ENCODE results near the gene SH3RF3. TPM values are rescaled to one million over a fixed set of nuclear protein-coding genes. Genes with fewer than 3 reads are reported as not detected.

Gene SH3RF3
- total RNA-seq, 1 donor from 2014 or later: 59.5 TPM

GRCh38 chr2:109417701-109418335 lies 288.8 kb downstream of the SH3RF3 start:
- Mint-ChIP-seq H3K36me3 (ENCODE audit: low read depth) (peaks cover 32% of the 10 kb centered on the region), H3K4me3 (ENCODE audit: unreplicated experiment) (no peak overlapping the region), H3K27ac (ENCODE audit: unreplicated experiment) (no peak overlapping the region), H3K4me1 (ENCODE audit: low read depth) (peaks cover 40% of the 10 kb centered on the region), H3K9me3 (ENCODE audit: low read depth) (no peaks in the 10 kb centered on the region), H3K27me3 (ENCODE audit: low read depth) (no peaks in the 10 kb centered on the region)
- DNase-seq (ENCODE audit: low spot score): peak; percentile 59
- no peak for TF ChIP-seq CTCF (IDR thresholded peaks at IDR 0.05)

GRCh38 chr2:109418716-109419115 lies 289.7 kb downstream of the SH3RF3 start:
- no peak overlapping the region for H3K4me3 Mint-ChIP-seq (ENCODE audit: unreplicated experiment)
- no peak for TF ChIP-seq CTCF (IDR thresholded peaks at IDR 0.05)
- H3K9me3 Mint-ChIP-seq (ENCODE audit: low read depth): no peaks in the 10 kb centered on the region
- DNase-seq (ENCODE audit: low spot score): peak; percentile 58
- peaks cover 39% of the 10 kb centered on the region for H3K36me3 Mint-ChIP-seq (ENCODE audit: low read depth)
- H3K27ac Mint-ChIP-seq (ENCODE audit: unreplicated experiment): no peak overlapping the region
- H3K27me3 Mint-ChIP-seq (ENCODE audit: low read depth): no peaks in the 10 kb centered on the region
- peaks cover 35% of the 10 kb centered on the region for H3K4me1 Mint-ChIP-seq (ENCODE audit: low read depth)

GRCh38 chr2:109419171-109419756 lies 290.3 kb downstream of the SH3RF3 start:
- H3K4me1 Mint-ChIP-seq (ENCODE audit: low read depth): peaks cover 35% of the 10 kb centered on the region
- peak overlapping the region; percentile 70 for H3K27ac Mint-ChIP-seq (ENCODE audit: unreplicated experiment)
- H3K27me3 Mint-ChIP-seq (ENCODE audit: low read depth): no peaks in the 10 kb centered on the region
- H3K9me3 Mint-ChIP-seq (ENCODE audit: low read depth): no peaks in the 10 kb centered on the region
- DNase-seq (ENCODE audit: low spot score): peak; percentile 68
- TF ChIP-seq CTCF (IDR thresholded peaks at IDR 0.05): no peak
- H3K4me3 Mint-ChIP-seq (ENCODE audit: unreplicated experiment): peak overlapping the region; percentile 25
- H3K36me3 Mint-ChIP-seq (ENCODE audit: low read depth): peaks cover 38% of the 10 kb centered on the region

GRCh38 chr2:109419960-109420370 lies 291.0 kb downstream of the SH3RF3 start:
- H3K27me3 Mint-ChIP-seq (ENCODE audit: low read depth): no peaks in the 10 kb centered on the region
- peaks cover 35% of the 10 kb centered on the region for H3K4me1 Mint-ChIP-seq (ENCODE audit: low read depth)
- TF ChIP-seq CTCF (IDR thresholded peaks at IDR 0.05): no peak
- H3K27ac Mint-ChIP-seq (ENCODE audit: unreplicated experiment): peak overlapping the region; percentile 28
- H3K4me3 Mint-ChIP-seq (ENCODE audit: unreplicated experiment): no peak overlapping the region
- peak; percentile 50 for DNase-seq (ENCODE audit: low spot score)
- H3K9me3 Mint-ChIP-seq (ENCODE audit: low read depth): no peaks in the 10 kb centered on the region
- H3K36me3 Mint-ChIP-seq (ENCODE audit: low read depth): peaks cover 39% of the 10 kb centered on the region

- peak; percentile 21 for DNase-seq (ENCODE audit: low spot score)
- no peak for TF ChIP-seq CTCF (IDR thresholded peaks at IDR 0.05)
- peak overlapping the region; percentile 5 for H3K27ac Mint-ChIP-seq (ENCODE audit: unreplicated experiment)
- H3K4me3 Mint-ChIP-seq (ENCODE audit: unreplicated experiment): no peak overlapping the region
- H3K36me3 Mint-ChIP-seq (ENCODE audit: low read depth): peaks cover 41% of the 10 kb centered on the region
- H3K27me3 Mint-ChIP-seq (ENCODE audit: low read depth): no peaks in the 10 kb centered on the region
- no peaks in the 10 kb centered on the region for H3K9me3 Mint-ChIP-seq (ENCODE audit: low read depth)
- H3K4me1 Mint-ChIP-seq (ENCODE audit: low read depth): peaks cover 32% of the 10 kb centered on the region
These were observed 292.1 kb downstream of the SH3RF3 start for GRCh38 chr2:109421101-109421500.

Data from chondrocyte (in vitro differentiated cells).